T-helper 9 cell (primary cell): Measurements from ENCODE around the gene IL17RC.
"Not testable (repeated sequence)": the region's sequence is repeated elsewhere in the genome, so short reads cannot be mapped to it uniquely, and the experiment has no call there.

Source experiments
- DNase-seq: peaks from one replicate; pipeline ENCODE4 v3.0.0-alpha.2; 2020
- total RNA-seq, 2 donors: gene quantifications; one replicate each; lab custom pipeline; 2026; lab: John Stamatoyannopoulos, UW

Gene IL17RC
- total RNA-seq: 0.21 to 0.72 reads per million in 2 donors

GRCh38 chr3:9916734-9917680 lies at the start of gene IL17RC:
Gene IL17RC (plus strand): TSS chr3:9917098. CDS start chr3:9917316, 218 bp downstream.
- no peak for DNase-seq

GRCh38 chr3:9867106-9867505 lies 49.8 kb upstream of the IL17RC start:
- DNase-seq: no peak

GRCh38 chr3:9869955-9870354 lies 46.9 kb upstream of the IL17RC start:
- no peak for DNase-seq

GRCh38 chr3:9870978-9871377 lies 45.9 kb upstream of the IL17RC start:
- no peak for DNase-seq

- not testable (repeated sequence) for DNase-seq
Measured at GRCh38 chr3:9872067-9872466, 44.8 kb upstream of the IL17RC start.

- no peak for DNase-seq
Measured at GRCh38 chr3:9875448-9875847, 41.5 kb upstream of the IL17RC start.

GRCh38 chr3:9876255-9876654 lies 40.6 kb upstream of the IL17RC start:
- not testable (repeated sequence) for DNase-seq

GRCh38 chr3:9876991-9877390 lies 39.9 kb upstream of the IL17RC start:
- no peak for DNase-seq

GRCh38 chr3:9878700-9879099 lies 38.2 kb upstream of the IL17RC start:
- no peak for DNase-seq

GRCh38 chr3:9879830-9880549 lies 36.9 kb upstream of the IL17RC start, which contains the start of gene CIDEC:
Gene CIDEC (minus strand): TSS chr3:9880253. CDS start chr3:9878486, 1,767 bp downstream.
- DNase-seq: no peak

GRCh38 chr3:9881441-9881840 lies 35.5 kb upstream of the IL17RC start:
- no peak for DNase-seq

GRCh38 chr3:9883706-9884554 lies 33.0 kb upstream of the IL17RC start:
- no peak for DNase-seq

GRCh38 chr3:9884555-9885165 lies 32.2 kb upstream of the IL17RC start:
- no peak for DNase-seq

- DNase-seq: no peak
Measured at GRCh38 chr3:9886328-9886727, 30.6 kb upstream of the IL17RC start.

GRCh38 chr3:9887480-9887879 lies 29.4 kb upstream of the IL17RC start:
- DNase-seq: no peak

- DNase-seq: no peak
Measured at GRCh38 chr3:9888540-9888939, 28.4 kb upstream of the IL17RC start.

- no peak for DNase-seq
Measured at GRCh38 chr3:9889405-9889804, 27.5 kb upstream of the IL17RC start.

- DNase-seq: peak; percentile 90
Measured at GRCh38 chr3:9890249-9891071, 26.4 kb upstream of the IL17RC start, which contains the start of gene JAGN1. Gene JAGN1 (plus strand): TSS chr3:9890610. CDS start chr3:9890723, 113 bp downstream.

- DNase-seq: no peak
Measured at GRCh38 chr3:9891072-9891622, 25.8 kb upstream of the IL17RC start.

- DNase-seq: no peak
Measured at GRCh38 chr3:9893739-9894138, 23.2 kb upstream of the IL17RC start.

- DNase-seq: not testable (repeated sequence)
Measured at GRCh38 chr3:9895715-9896114, 21.2 kb upstream of the IL17RC start.
